Transverse colon (tissue), 4 donors: ENCODE measurements around the gene LEMD3. TPM values are rescaled to one million over a fixed set of nuclear protein-coding genes. Genes with fewer than 3 reads are reported as not detected.

Experiments used
- DNase-seq: peaks from one replicate; pipeline ENCODE4 v3.0.0-alpha.2; 2019
- H3K27ac ChIP-seq, 4 donors: fragments of 200-600 bp; sonication (generic); 2 replicates each; pipeline ENCODE4 v1.5.1; 2016 to 2018; ENCODE audit warnings: inconsistent platforms in 4 of 4
- H3K27me3 ChIP-seq: fragments of 200-600 bp; sonication (generic); 2 replicates; pipeline ENCODE4 v1.5.1; 2017; ENCODE audit warnings: inconsistent platforms
- H3K36me3 ChIP-seq, 4 donors: fragments of 200-600 bp; sonication (generic); 2 replicates each; pipeline ENCODE4 v1.5.1; 2017 to 2019; ENCODE audit warnings: inconsistent platforms in 4 of 4
- H3K4me1 ChIP-seq, 4 donors: fragments of 200-600 bp; sonication (generic); 2 replicates each; pipeline ENCODE4 v1.5.1; 2017 to 2020; ENCODE audit warnings: inconsistent platforms in 4 of 4
- H3K4me3 ChIP-seq, 4 donors: fragments of 200-600 bp; sonication (generic); 1 replicate in 1 of 4; 2 replicates in 3 of 4; pipeline versions ENCODE4 v1.5.1 to v1.6.1; 2017 to 2019; ENCODE audit warnings: inconsistent platforms in 4 of 4
- H3K9me3 ChIP-seq, 2 donors: fragments of 200-600 bp; sonication (generic); 2 replicates each; pipeline ENCODE4 v1.5.1; 2017 to 2019; ENCODE audit warnings: inconsistent platforms in 2 of 2
- EP300 ChIP-seq: sonication (generic); formaldehyde crosslinking; IDR thresholded peaks from one replicate; pipeline ENCODE4 v1.6.1; 2017; ENCODE audit warnings: antibody characterized with exemption, low read depth
- POLR2A ChIP-seq: fragments of 450-650 bp; IDR thresholded peaks from one replicate; pipeline ENCODE4 v1.6.1; 2016; ENCODE audit warnings: antibody characterized with exemption, mild to moderate bottlenecking, moderate library complexity
- POLR2AphosphoS5 ChIP-seq, 3 donors: sonication (generic); formaldehyde crosslinking; IDR thresholded peaks; one replicate each; pipeline ENCODE4 v1.6.1; 2016; ENCODE audit warnings: antibody characterized with exemption in 3 of 3
- WGBS, 2 donors: methylation state at CpG; one replicate each; pipeline ENCODE4 v1.1.5; 2018; ENCODE audit warnings: low coverage in 1 of 2; 5-methylcytosine and 5-hydroxymethylcytosine counted together
- in situ Hi-C, 4 donors: fragments of 200-750 bp; cut with MboI; loops; one replicate each; pipeline versions ENCODE4 v1.15.0 to v1.15.1; 2017; ENCODE audit warnings: low sequenced_read_pairs in 3 of 4, low pct_ligation_motif_present in 1 of 4, low pct_unique_long_range_greater_than_20kb in 1 of 4
- intact Hi-C: fragments of 100-400 bp; cut with DNase I; formaldehyde crosslinking; loops from one replicate; pipeline ENCODE4 v1.15.1; 2023; ENCODE audit warnings: low total_unique reads
- total RNA-seq, 4 donors: library from RNA; depleted of rRNA; stranded (reverse); fragments of >200 nt; gene quantifications; one replicate each; pipeline ENCODE4 v1.1.0, GENCODE V29; 2016
- TF ChIP-seq, protein P1 (sequence below), 5 experiments: fragments of 200-600 bp in 3 of 5; fragments of 450-650 bp in 2 of 5; sonication (generic) in 3 of 5; IDR thresholded peaks; 1 replicate in 2 of 5; 2 replicates in 3 of 5; pipeline ENCODE4 v1.5.1; 2016 to 2017; ENCODE audit warnings: antibody characterized with exemption in 5 of 5, inconsistent platforms in 3 of 5, mild to moderate bottlenecking in 2 of 5, moderate library complexity in 1 of 5

LEMD3 gene
- total RNA-seq, 4 donors from 2014 or later: 45.2 to 159 (median 63.0) TPM

DNA sequence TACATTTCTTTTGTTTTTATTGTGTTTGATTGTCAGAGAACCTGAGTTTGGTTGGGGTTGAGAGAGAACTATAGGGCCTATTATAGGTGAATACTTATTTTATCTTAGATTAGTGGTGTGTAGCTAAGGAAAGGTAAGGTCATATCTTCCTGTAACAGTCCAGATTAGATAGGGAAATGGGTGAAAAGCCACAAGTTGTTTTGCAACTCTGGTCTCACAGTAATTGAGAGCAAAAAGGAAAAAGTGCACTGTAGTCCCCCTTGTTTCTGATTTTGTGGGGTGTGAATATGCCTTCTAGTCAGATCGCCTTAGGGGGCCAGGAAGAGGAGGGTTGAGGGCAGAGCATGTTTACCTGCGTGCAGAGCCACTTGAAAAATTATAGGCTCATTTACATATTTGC lies 118.0 kb downstream of the LEMD3 start:
- Histone ChIP-seq H3K27me3 (no peaks in the 10 kb centered on the region), H3K4me1 (no peaks in the 10 kb centered on the region), H3K9me3 (no peaks in the 10 kb centered on the region), H3K4me3 (no peak overlapping the region), H3K36me3 (no peaks in the 10 kb centered on the region), H3K27ac (no peak overlapping the region)
- TF ChIP-seq EP300 (no peak), POLR2A (no peak), POLR2AphosphoS5 (IDR thresholded peaks at IDR 0.05) (no peak)
- TF ChIP-seq, protein P1, sequence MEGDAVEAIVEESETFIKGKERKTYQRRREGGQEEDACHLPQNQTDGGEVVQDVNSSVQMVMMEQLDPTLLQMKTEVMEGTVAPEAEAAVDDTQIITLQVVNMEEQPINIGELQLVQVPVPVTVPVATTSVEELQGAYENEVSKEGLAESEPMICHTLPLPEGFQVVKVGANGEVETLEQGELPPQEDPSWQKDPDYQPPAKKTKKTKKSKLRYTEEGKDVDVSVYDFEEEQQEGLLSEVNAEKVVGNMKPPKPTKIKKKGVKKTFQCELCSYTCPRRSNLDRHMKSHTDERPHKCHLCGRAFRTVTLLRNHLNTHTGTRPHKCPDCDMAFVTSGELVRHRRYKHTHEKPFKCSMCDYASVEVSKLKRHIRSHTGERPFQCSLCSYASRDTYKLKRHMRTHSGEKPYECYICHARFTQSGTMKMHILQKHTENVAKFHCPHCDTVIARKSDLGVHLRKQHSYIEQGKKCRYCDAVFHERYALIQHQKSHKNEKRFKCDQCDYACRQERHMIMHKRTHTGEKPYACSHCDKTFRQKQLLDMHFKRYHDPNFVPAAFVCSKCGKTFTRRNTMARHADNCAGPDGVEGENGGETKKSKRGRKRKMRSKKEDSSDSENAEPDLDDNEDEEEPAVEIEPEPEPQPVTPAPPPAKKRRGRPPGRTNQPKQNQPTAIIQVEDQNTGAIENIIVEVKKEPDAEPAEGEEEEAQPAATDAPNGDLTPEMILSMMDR (IDR thresholded peaks at IDR 0.05): no peak
- intact Hi-C loops (no loop called here), in situ Hi-C loops (no loop called here)
- no peak for DNase-seq
- whole genome bisulfite sequencing, 2 donors: 50 to 81% methylated on average over 2 of the region's 2 CpGs

DNA sequence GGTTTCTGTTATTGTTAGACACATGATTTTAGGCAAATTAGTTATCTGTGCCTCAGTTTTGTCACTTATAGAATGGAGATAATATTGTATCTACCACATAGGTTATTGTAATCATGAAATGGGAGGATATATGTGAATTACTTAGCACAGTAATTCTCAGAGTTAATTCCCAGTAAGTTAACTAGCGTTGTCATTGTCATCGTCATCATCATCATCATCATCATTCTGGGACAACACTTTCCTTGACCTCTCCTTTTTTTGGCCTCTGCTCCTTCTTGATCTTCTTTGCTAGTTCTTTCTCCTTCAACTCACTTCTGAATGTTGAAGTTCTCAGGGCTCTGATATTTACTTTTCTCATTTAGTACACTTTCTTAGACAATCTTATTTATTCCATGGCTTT lies 122.9 kb downstream of the LEMD3 start:
- Histone ChIP-seq H3K27me3 (no peaks in the 10 kb centered on the region), H3K36me3 (no peaks in the 10 kb centered on the region), H3K4me3 (no peak overlapping the region), H3K4me1 (no peaks in the 10 kb centered on the region), H3K9me3 (no peaks in the 10 kb centered on the region), H3K27ac (no peak overlapping the region)
- 77 to 92% methylated on average over 2 of the region's 2 CpGs for WGBS, 2 donors
- in situ Hi-C loops (no loop called here), intact Hi-C loops (no loop called here)
- TF ChIP-seq POLR2AphosphoS5 (IDR thresholded peaks at IDR 0.05) (no peak), POLR2A (no peak), EP300 (no peak)
- TF ChIP-seq, protein P1 (IDR thresholded peaks at IDR 0.05): no peak
- DNase-seq: no peak

DNA sequence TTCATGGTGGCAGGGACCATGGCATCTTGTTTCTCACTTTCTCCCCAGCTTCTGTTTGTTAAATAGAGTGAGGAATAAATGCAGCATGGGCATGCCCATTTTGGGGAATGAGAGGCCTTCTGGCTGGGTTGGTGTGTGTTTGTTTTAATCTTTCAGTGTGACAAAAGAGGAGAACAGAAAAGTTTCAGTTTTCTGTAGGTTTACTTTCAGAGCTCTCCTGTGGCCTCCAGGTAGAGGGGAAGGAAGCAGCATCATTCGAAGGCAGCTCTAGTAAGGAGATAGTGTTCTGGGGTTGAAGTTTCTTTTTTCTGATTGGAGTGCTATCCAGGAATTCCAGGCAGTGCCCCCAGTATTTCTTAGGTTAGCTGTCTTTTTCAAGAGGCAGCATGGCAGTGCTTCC lies 124.4 kb downstream of the LEMD3 start:
- no peaks in the 10 kb centered on the region for H3K27me3 ChIP-seq
- intact Hi-C loops (no loop called here), in situ Hi-C loops (no loop called here)
- H3K4me3 ChIP-seq: no peak overlapping the region
- no peak for DNase-seq
- no peaks in the 10 kb centered on the region for H3K4me1 ChIP-seq
- WGBS, 2 donors: 64 to 75% methylated on average over 1 of the region's 1 CpG
- H3K27ac ChIP-seq: no peak overlapping the region
- H3K36me3 ChIP-seq: no peaks in the 10 kb centered on the region
- H3K9me3 ChIP-seq: no peaks in the 10 kb centered on the region
- TF ChIP-seq POLR2AphosphoS5 (IDR thresholded peaks at IDR 0.05) (no peak), POLR2A (no peak), EP300 (no peak)
- TF ChIP-seq, protein P1 (IDR thresholded peaks at IDR 0.05): no peak

DNA sequence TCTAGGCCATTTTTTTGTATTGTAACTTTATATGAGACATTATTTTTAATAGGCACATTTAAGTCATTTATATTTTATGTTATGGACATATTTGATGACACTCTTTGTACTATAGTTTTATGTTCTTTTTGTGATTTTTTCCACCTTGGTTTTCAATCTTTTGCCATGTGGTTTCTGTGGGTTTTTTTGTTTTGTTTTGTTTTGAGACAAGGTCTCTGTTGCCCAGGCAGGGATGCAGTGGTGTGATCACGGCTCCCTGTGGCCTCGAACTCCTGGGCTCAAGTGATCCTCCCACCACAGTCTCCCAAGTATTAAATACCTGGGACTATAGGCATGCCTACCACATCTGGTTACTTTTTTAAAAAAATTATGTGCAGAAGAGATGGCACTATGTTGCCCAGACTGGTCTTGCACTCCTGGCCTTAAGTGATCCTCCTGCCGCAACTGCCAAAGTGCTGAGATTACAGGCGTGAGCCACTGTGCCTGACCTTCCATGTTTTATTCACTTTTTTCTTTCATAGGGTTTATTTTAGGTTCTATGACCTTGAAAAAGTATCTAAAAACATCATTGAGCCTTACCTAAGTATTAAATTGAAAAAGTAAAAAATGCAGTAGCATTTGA lies 125.4 kb downstream of the LEMD3 start:
- no peak overlapping the region for H3K27ac ChIP-seq
- TF ChIP-seq EP300: no peak
- TF ChIP-seq POLR2AphosphoS5 (IDR thresholded peaks at IDR 0.05): no peak
- TF ChIP-seq POLR2A: no peak
- TF ChIP-seq, protein P1 (IDR thresholded peaks at IDR 0.05): no peak
- no peaks in the 10 kb centered on the region for H3K9me3 ChIP-seq
- DNase-seq: no peak
- in situ Hi-C loops (no loop called here), intact Hi-C loops (no loop called here)
- no peaks in the 10 kb centered on the region for H3K4me1 ChIP-seq
- no peaks in the 10 kb centered on the region for H3K27me3 ChIP-seq
- H3K4me3 ChIP-seq: no peak overlapping the region
- WGBS, 2 donors: 81 to 83% methylated on average over 4 of the region's 4 CpGs
- no peaks in the 10 kb centered on the region for H3K36me3 ChIP-seq
